Type B pancreatic cell (in vitro differentiated cells): ENCODE results near the gene HAND1. TPM values are rescaled to one million over a fixed set of nuclear protein-coding genes. Genes with fewer than 3 reads are reported as not detected.
A peak's percentile ranks its signal among the peaks of the same experiment; 100 is the strongest.

Experiments used
- DNase-seq: peaks from one replicate; pipeline ENCODE4 v3.0.0; 2021; ENCODE audit warnings: mixed read lengths; ENCODE audit not compliant: unreplicated experiment; ENCODE audit errors: extremely low spot score
- H3K27ac Mint-ChIP-seq: 2 replicates; pipeline ENCODE4 v1.8.0; 2021; ENCODE audit warnings: mild to moderate bottlenecking, mixed read lengths
- H3K27me3 Mint-ChIP-seq: 2 replicates; pipeline ENCODE4 v1.8.0; 2021; ENCODE audit warnings: mixed read lengths
- H3K36me3 Mint-ChIP-seq: 2 replicates; pipeline ENCODE4 v1.8.0; 2021; ENCODE audit warnings: mixed read lengths
- H3K4me1 Mint-ChIP-seq: one replicate; pipeline ENCODE4 v1.8.0; 2021; ENCODE audit warnings: mixed read lengths; ENCODE audit not compliant: unreplicated experiment
- H3K4me3 Mint-ChIP-seq: 2 replicates; pipeline ENCODE4 v1.8.0; 2021; ENCODE audit warnings: mild to moderate bottlenecking, mixed read lengths
- H3K9me3 Mint-ChIP-seq: 2 replicates; pipeline ENCODE4 v1.8.0; 2021; ENCODE audit warnings: mixed read lengths
- CTCF ChIP-seq: fragments of 200-600 bp; sonication (generic); conservative IDR thresholded peaks from 2 replicates; pipeline ENCODE4 v1.5.0; 2021; ENCODE audit warnings: antibody characterized with exemption, mild to moderate bottlenecking
- total RNA-seq: library from RNA; stranded (reverse); gene quantifications from 2 replicates; pipeline ENCODE4 v1.2.1, GENCODE V29; 2021; ENCODE audit warnings: low replicate concordance

The HAND1 gene
- total RNA-seq, 1 donor from 2014 or later: 2.4 TPM

GRCh38 chr5:154505567-154505966, 27.5 kb upstream of the HAND1 start:
- Mint-ChIP-seq H3K9me3 (no peaks in the 10 kb centered on the region), H3K4me1 (peaks cover 6% of the 10 kb centered on the region), H3K4me3 (peak overlapping the region; percentile 22), H3K27me3 (peaks cover 50% of the 10 kb centered on the region), H3K36me3 (no peaks in the 10 kb centered on the region), H3K27ac (no peak overlapping the region)
- DNase-seq: no peak
- no peak for TF ChIP-seq CTCF

DNA sequence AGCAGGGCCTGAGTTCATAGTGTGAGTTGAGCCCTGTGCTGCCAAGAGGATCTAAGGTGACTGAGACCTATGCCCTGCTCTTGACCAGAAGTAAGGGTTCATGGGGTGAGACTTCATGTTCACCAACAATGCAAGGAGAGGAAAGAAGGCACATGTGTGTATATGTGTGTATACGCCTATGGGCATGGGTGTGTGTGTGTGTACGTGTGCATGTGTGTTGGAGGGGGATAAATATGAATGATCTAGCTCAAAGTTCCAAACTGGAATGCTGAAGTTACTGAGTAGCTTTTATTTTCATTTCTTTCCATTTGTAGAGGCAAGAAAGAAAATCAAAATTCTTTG, 25.6 kb upstream of the HAND1 start:
- Mint-ChIP-seq H3K27ac (no peak overlapping the region), H3K27me3 (peaks cover 47% of the 10 kb centered on the region), H3K36me3 (no peaks in the 10 kb centered on the region), H3K4me1 (peaks cover 6% of the 10 kb centered on the region), H3K4me3 (no peak overlapping the region), H3K9me3 (no peaks in the 10 kb centered on the region)
- no peak for TF ChIP-seq CTCF
- no peak for DNase-seq

- Mint-ChIP-seq H3K9me3 (no peaks in the 10 kb centered on the region), H3K27ac (no peak overlapping the region), H3K4me1 (peaks cover 6% of the 10 kb centered on the region), H3K27me3 (peaks cover 42% of the 10 kb centered on the region), H3K36me3 (no peaks in the 10 kb centered on the region), H3K4me3 (no peak overlapping the region)
- TF ChIP-seq CTCF: no peak
- DNase-seq: no peak
Observed at GRCh38 chr5:154502180-154502579, 24.2 kb upstream of the HAND1 start.

GRCh38 chr5:154501566-154501965, 23.5 kb upstream of the HAND1 start:
- DNase-seq: no peak
- H3K36me3 Mint-ChIP-seq: no peaks in the 10 kb centered on the region
- H3K4me3 Mint-ChIP-seq: no peak overlapping the region
- peaks cover 6% of the 10 kb centered on the region for H3K4me1 Mint-ChIP-seq
- H3K27me3 Mint-ChIP-seq: peaks cover 40% of the 10 kb centered on the region
- no peak for TF ChIP-seq CTCF
- no peaks in the 10 kb centered on the region for H3K9me3 Mint-ChIP-seq
- H3K27ac Mint-ChIP-seq: no peak overlapping the region

- no peak overlapping the region for H3K27ac Mint-ChIP-seq
- TF ChIP-seq CTCF: no peak
- H3K4me3 Mint-ChIP-seq: no peak overlapping the region
- H3K4me1 Mint-ChIP-seq: no peaks in the 10 kb centered on the region
- no peaks in the 10 kb centered on the region for H3K36me3 Mint-ChIP-seq
- peaks cover 64% of the 10 kb centered on the region for H3K27me3 Mint-ChIP-seq
- H3K9me3 Mint-ChIP-seq: no peaks in the 10 kb centered on the region
- no peak for DNase-seq
Observed at GRCh38 chr5:154498994-154499393, 21.0 kb upstream of the HAND1 start.

- Mint-ChIP-seq H3K9me3 (no peaks in the 10 kb centered on the region), H3K27me3 (peaks cover 66% of the 10 kb centered on the region), H3K27ac (no peak overlapping the region), H3K4me3 (no peak overlapping the region), H3K4me1 (no peaks in the 10 kb centered on the region), H3K36me3 (no peaks in the 10 kb centered on the region)
- TF ChIP-seq CTCF: no peak
- DNase-seq: no peak
Observed at GRCh38 chr5:154498591-154498990, 20.6 kb upstream of the HAND1 start.
